Uterus (tissue), 2 donors: ENCODE data around the gene EPB41L2.

ENCODE experiments used
- CTCF ChIP-seq, 4 experiments: fragments of 200-600 bp in 2 of 4; fragments of 450-650 bp in 2 of 4; sonication (generic) in 2 of 4; IDR thresholded peaks; one replicate each; pipeline ENCODE4 v1.5.1; 2016 to 2019; ENCODE audit warnings: antibody characterized with exemption in 4 of 4, mild to moderate bottlenecking in 2 of 4, moderate library complexity in 1 of 4
- POLR2A ChIP-seq, 2 donors: fragments of 450-650 bp; IDR thresholded peaks; one replicate each; pipeline ENCODE4 v1.6.1; 2016; ENCODE audit warnings: antibody characterized with exemption in 2 of 2, mild to moderate bottlenecking in 1 of 2, moderate library complexity in 1 of 2

GRCh38 chr6:130836055-130836640 is 226.9 kb downstream of the EPB41L2 start:
- TF ChIP-seq CTCF (IDR thresholded peaks at IDR 0.05): no peak
- TF ChIP-seq POLR2A (IDR thresholded peaks at IDR 0.05): no peak
